HT-29 (cell line): ENCODE measurements around the gene GTSE1. TPM values are rescaled to one million over a fixed set of nuclear protein-coding genes. Genes with fewer than 3 reads are reported as not detected.

Experiments used
- DNase-seq: peaks from one replicate; pipeline ENCODE4 v3.0.0-alpha.2; 2015; ENCODE audit warnings: low spot score
- total RNA-seq: library from RNA; depleted of rRNA; stranded (reverse); fragments of >200 nt; shearing (Covaris generic); gene quantifications from 2 replicates; pipeline ENCODE4 v1.2.3, GENCODE V29; 2014

GTSE1 gene
- total RNA-seq, 1 experiment from 2014 or later: 23.5 TPM

GRCh38 chr22:46273432-46274148, 23.1 kb upstream of the GTSE1 start:
- no peak for DNase-seq

DNA sequence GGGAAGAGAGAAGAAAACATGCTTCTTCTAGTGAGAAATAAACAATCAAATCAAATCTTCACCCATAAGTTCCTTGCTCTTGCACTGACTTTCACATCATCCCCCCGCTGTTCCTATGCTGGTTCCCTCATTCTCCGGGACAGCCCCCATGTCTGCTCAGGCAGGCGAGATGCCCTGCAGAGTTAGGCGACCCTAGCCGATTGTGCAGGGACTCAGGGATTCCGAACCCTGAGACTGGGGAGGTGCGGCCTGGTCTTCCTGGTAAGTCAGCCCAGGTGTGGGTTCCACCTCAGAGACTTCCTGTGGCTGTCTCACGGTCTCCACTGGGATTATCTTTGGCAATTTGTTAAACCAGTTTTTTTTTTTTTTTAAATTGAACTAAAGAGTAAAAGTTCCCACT, 22.3 kb upstream of the GTSE1 start:
- no peak for DNase-seq

- DNase-seq: no peak
Observed at GRCh38 chr22:46275455-46276122, 21.1 kb upstream of the GTSE1 start.

- DNase-seq: no peak
Observed at GRCh38 chr22:46276563-46276962, 20.1 kb upstream of the GTSE1 start.

DNA sequence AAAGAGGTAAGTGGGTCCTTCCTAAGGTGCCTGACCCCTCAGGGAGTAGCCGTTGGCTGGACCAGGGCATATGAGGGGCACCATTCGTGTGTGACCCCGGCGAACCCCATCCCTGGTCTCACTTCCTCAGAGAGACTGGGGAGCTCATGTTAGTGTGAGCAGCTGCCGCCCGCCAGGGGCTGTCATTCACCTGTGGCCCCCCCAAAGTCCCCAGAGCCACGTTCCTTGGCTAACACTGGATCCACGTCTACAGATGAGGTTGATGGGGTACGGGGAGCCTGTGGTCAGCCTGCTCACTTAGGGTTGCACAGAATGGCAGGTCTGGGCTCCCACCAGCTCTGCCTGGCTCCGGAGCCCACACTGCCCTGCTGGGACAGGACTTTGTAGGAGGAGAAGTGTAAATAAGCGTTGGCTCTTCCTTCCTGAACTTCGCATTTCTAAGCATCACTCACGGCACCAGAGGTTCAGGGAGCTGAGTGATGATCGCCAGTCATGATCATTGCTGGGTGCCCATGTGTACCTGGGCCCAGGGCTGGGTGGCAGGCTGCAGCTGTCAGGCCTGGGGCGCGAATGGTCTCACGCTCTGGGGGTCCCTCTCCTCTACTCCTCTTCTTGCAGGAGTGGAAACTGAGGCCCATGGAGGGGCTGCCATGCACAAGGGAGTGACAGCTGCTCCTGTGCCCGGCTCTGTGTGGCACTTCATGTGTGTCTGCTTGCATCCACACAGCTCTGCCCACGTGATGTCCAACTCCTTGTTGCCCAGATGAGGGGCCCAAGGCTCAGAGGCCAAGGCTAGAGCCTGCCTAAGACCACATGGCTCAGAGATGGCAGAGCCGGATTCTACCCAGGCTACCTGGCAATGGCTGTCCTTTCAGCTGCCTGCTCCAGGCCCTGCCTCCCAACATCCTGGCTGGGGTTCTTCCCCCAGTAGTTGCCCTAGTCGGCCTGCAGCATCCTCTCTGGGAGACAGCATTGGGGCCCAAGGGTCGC, 17.7 kb upstream of the GTSE1 start:
- no peak for DNase-seq

GRCh38 chr22:46280063-46280817, 16.4 kb upstream of the GTSE1 start:
- DNase-seq: no peak

- no peak for DNase-seq
Observed at GRCh38 chr22:46280999-46281623, 15.6 kb upstream of the GTSE1 start.

DNA sequence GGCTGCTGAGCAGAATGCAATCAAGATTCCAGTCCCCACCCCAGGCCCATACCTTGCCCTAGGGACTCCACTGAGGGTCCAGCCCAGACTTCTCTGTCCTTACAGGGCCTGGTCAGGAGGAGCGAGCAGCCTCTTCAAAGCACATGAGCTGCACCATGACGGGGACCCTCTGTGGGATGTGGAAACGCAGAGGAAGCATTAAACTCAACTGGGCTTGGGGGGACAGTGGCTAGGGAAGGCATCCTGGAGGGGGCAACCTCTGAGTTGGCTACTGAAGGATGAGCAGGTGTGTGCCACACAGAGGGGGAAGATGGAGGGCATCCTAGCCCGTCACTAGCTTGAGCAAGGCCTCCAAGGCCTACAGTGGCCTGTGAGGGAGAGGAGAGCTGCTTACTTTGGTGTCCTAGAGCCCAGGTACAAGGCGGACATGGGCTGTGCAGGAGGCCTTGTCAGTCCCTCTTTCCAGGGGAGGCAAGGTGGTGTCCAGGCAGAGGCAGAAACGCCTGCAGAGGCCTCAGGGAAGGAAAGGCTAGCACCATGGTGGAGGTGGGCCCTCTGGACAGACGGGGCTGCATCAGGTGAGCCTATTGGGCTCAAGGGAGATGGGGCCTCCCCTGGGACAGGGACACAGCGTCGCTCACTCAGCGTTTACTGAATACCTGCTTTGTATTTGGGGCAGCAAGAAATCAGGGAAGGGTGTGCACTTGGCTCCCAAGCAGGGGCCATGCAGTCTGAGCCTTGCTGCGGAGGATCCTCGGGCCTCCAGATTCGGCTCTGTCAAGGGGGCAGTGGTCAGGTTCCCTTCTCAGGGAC, 14.6 kb upstream of the GTSE1 start:
- DNase-seq: no peak

DNA sequence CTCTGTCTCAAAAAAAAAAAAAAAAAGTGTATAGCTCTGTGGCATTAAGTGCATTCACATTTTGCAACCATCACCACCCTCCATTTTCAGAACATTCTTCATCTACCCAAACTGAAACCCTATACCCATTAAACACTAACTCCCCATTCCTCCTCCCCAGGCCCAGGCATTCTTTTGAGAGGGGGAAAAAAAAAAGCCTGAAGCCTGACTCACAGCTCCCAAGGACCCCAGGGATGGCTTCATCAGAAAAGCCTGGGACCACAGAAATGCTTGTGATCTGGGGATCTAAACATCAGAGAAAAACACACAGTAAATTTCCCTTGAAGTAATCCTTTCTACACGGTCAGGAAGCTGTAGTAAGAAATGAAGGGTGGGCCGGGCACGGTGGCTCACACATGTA, 10.7 kb upstream of the GTSE1 start:
- no peak for DNase-seq

DNA sequence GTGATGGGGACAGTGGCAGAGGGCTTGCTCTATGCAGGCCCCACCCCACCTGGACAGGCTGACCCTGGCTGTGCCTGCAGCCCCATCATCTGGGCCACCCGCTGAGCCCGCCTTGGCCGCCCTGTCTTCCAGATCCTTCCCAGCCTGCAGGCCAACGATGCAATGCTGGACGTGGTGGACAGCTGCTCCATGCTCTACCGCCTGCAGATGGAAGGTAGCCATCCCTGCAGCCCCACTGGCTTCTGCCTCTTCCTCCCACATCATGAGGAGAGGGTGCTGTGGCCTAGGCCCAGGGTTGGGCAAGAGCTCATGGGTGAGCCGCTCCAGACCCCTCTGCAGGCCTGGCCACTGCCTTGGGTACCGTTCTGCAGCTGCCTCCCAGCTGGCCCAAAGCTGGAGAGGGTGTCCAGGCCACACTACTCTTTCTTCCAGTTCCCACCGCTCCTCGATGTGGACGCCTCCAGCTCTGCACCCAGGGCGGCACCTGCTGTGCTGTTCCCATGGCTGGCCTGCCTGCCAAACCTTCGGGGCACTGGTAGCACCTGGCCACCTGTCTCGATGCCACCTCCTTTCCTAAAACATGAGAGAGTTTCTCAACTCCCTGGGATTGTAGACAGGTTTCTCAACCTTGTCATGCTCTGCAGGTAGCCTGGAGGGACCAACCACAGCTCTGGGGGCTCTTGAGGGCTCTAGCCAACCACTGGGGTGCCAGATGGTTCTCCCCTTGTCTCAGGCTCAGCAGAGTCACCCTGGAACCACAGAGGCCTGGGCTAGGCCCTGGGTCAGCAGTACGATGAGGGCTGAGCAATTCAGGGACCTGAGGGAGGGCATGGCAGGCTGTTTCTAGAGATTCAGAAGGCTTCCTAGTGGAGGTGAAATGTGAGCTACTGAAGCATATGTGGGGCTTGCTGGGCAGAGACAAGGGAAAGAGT, 9.5 kb upstream of the GTSE1 start:
- no peak for DNase-seq

DNA sequence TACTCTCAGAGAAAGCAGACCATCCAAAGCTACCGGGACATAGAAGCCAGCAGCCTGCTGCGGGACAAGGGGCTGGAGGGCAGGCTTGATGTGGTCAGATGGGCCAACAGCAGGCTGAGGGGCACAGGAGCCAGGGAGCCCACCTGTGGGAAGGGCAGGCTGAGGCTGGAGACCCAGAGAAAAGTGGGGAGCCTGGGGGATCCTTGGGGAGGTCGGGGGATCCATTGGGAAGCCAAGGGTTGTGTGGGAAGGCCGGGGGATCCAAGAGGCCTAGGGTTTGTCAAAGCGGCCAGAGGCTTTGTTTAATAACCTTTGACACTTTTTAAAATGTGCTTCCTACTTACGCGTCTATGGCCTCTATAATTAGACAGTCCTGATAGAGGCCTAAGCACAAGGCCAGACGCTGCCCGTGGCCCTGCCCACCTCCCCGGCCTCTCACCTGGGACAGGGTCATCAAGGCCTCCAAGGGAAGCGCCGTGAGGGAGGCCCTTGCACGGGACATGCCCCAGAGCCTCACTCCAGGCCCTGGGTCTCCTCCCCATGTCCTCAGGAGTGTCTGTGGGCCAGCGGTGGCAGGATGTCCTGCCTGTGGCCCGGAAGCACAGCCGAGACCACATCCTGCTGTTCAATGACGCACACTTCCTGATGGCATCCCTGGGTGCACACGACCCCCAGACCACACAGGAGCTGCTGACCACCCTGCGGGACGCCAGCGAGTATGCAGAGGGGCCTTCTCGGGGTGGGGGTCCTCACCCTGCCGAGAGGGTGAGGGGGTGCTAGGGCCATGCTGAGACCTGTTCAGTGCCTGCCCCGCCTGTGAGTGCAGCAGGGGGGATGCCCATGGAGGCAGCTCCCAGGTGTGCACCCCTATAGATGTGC, 8.6 kb upstream of the GTSE1 start:
- DNase-seq: no peak

DNA sequence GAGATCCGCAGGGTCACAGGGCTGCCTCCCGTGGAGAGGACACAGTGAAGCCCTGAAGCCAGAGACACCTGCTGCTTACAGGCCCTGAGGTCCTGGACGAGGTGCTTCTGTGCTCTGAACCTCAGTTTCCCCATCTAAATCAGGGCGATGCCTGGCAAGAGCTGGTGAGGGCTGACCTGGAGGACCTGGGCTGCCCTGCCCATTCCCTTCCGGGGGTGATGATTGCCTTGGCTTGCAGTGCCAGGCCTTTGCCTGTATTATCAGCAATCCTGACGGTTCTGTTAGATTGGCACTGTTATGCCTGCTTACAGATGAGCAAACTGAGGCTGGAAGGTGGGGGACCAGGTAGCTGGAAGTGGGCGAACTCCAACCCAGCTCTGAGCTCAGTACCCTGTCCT, 7.8 kb upstream of the GTSE1 start:
- no peak for DNase-seq

GRCh38 chr22:46289244-46289891, 7.3 kb upstream of the GTSE1 start:
- no peak for DNase-seq

DNA sequence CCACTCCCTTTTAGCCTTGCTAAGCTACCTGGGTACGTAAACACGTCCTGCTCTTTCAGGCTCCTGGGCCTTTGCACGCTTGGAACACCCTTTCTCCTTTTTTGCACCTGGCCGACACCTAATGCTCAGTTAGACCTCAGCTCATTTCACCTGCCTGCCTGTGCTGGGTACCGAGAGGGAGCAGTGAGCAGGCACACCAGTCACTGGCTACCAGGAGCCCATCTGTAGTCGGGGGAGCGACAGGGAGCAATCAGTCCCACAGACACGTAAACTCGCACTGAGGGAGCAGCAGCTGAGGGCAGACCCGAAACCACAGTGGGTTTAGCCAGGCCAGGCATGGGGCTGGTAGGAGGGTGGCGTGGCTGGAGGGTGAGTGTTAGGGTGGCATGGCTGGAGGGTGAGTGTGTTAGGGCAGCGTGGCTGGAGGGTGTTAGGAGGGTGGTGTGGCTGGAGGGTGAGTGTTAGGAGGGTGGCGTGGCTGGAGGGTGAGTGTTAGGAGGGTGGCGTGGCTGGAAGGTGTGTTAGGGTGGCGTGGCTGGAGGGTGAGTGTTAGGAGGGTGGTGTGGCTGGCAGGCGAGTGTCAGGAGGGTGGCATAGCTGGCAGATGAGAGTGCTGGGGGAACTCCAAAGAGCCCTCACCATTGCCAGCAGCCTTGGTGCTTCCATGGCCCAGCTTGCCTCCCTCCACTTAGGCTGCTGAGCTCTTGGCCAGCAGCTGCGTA, 6.4 kb upstream of the GTSE1 start:
- DNase-seq: no peak

DNA sequence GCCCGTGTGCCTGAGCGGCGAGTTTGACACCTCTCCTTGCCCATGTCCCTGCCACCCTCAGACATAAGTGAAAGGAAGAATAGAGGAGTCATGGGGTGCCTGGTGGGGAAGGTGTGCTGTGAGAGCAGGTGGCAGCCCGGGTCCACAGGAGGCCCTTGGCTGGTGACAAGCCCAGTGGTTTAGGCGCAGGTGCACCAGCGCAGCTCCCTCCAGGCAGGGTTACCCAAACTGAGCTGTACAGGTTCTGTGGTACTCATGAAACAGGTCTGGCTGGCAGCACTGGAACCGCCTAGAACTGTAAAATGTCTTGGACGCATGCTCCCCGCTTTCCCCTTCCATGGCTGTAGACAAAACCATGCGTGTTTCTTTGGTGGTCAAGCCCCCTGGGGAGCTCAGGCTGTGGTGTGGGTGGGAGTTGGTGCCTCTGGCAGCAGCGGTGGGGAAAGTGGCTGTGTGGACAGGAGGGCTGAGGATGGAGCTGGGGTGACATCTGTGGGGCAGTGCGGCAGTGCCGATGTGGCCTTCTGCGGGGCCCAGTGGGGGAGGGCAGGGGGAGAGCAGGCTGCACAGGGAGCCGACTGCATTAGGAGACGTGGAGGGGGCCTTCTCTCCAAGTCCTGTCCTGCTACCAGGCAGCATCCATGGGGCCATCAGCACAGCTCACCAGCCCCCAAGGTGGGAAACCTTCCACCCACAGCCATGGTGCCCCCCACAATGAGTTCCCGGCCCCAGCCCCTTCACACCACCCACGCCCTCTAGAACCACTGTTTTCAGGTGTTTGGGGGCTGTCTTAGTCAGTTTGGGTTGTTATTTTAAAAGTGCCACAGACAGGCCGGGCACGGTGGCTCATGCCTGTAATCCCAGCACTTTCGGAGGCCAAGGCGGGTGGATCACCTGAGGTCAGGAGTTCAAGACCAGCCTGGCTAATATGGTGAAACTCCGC, 5.6 kb upstream of the GTSE1 start:
- DNase-seq: no peak

GRCh38 chr22:46292173-46292572, 4.5 kb upstream of the GTSE1 start:
- no peak for DNase-seq
